Erythroblast (primary cell): ENCODE measurements around the gene GHRL.

Experiments used
- GATA1 ChIP-seq: IDR thresholded peaks from 2 replicates; pipeline ENCODE4 v1.6.1; 2011; ENCODE audit warnings: low read depth, mild to moderate bottlenecking, control low read depth, low read length, moderate library complexity
- POLR2A ChIP-seq: IDR thresholded peaks from 2 replicates; pipeline ENCODE4 v1.6.1; 2011; ENCODE audit warnings: mild to moderate bottlenecking, low read length

DNA sequence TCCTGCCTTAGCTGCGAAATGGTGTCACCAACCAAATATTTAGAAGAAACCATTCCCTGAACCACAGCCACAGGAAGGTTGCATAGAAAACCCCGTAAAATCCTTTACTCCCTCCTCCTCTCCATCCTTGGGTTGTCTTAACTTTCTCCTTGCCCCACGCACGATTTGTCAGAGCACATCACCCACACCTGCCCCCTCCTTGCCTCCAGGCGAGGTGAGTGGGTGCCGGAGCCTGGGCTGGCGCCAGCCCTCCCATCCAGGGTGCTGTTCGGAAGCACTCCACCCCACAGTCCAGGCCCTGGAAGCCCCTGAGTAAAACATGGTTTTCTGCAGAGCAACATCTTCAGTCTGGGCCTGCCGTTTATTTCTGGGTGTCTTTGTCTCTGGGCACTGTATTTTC is 3.7 kb downstream of the GHRL start:
- TF ChIP-seq POLR2A (no peak), GATA1 (no peak)
